ENCODE results near the gene KREMEN1.

DNA sequence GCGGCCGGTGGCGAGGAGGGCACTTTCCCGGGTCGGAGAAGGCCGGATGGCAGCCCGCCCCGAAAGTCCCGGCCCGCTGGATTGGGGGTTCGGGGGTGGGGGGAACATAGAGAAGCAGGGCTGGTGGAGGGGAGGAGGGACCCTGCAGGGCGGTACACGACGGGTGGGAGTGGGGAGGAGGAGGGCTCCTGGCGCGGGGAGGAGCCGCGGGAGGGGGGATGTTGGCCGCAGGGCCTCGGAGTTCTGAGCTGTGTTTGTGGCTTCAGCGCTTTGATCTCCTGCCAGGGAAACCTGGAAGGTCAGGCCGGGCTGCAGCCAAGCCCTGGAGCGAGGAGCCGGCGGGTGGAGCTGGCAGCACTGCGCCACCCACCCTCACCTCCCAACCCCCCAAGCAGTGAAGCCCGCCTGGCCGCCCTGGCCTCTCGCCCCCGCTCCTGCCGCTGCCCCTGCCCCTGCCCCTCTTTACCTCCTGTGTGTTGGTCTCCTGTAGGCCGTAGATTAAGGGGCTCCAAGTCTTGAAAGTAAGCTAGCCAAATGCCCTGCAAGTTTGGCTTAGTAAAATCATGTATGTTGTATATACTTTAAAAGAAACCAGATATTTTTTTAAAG is 42.1 kb upstream of the KREMEN1 start:
- TF ChIP-seq GATA2 (IDR thresholded peaks at IDR 0.05; ENCODE audit: low read depth, low read length), result no peak
- TF ChIP-seq GATA3 (IDR thresholded peaks at IDR 0.05; ENCODE audit: low read depth, low read length), result no peak

All from SH-SY5Y (cell line).